H9 (cell line): Measurements from ENCODE around the gene TNFRSF1B. TPM values are rescaled to one million over a fixed set of nuclear protein-coding genes. Genes with fewer than 3 reads are reported as not detected.

Experiments used
- DNase-seq: peaks from one replicate; pipeline ENCODE4 v3.0.0-alpha.2; 2017
- H2AFZ ChIP-seq: one replicate; pipeline ENCODE4 v1.6.1; 2013; ENCODE audit warnings: mild to moderate bottlenecking, low read length, control low read depth, moderate library complexity
- H2AK5ac ChIP-seq: 2 replicates; pipeline ENCODE4 v1.6.1; 2013; ENCODE audit warnings: low read length, control low read depth, mixed read lengths; ENCODE audit not compliant: insufficient read length
- H2BK120ac ChIP-seq: one replicate; pipeline ENCODE4 v1.6.1; 2013; ENCODE audit warnings: low read depth, mild to moderate bottlenecking, low read length, control low read depth, inconsistent platforms; ENCODE audit not compliant: poor library complexity, severe bottlenecking
- H2BK12ac ChIP-seq: 2 replicates; pipeline ENCODE4 v1.6.1; 2013; ENCODE audit warnings: low read length, control low read depth, mixed read lengths, low read depth; ENCODE audit not compliant: insufficient read length
- H2BK15ac ChIP-seq: 2 replicates; pipeline ENCODE4 v1.6.1; 2013; ENCODE audit warnings: low read depth, low read length, control low read depth
- H2BK20ac ChIP-seq: one replicate; pipeline ENCODE4 v1.6.1; 2013; ENCODE audit warnings: low read depth, mild to moderate bottlenecking, low read length, control low read depth, inconsistent platforms; ENCODE audit not compliant: poor library complexity, severe bottlenecking
- H2BK5ac ChIP-seq: 2 replicates; pipeline ENCODE4 v1.6.1; 2013; ENCODE audit warnings: low read length, control low read depth, mixed read lengths; ENCODE audit not compliant: insufficient read length
- H3K14ac ChIP-seq: 2 replicates; pipeline ENCODE4 v1.6.1; 2013; ENCODE audit warnings: low read length, control low read depth; ENCODE audit not compliant: insufficient read depth
- H3K18ac ChIP-seq: 2 replicates; pipeline ENCODE4 v1.6.1; 2013; ENCODE audit warnings: low read depth, mild to moderate bottlenecking, mixed read lengths, low read length, control low read depth; ENCODE audit not compliant: insufficient read length
- H3K23ac ChIP-seq: 2 replicates; pipeline ENCODE4 v1.6.1; 2013; ENCODE audit warnings: low read length, control low read depth, mixed read lengths, low read depth; ENCODE audit not compliant: insufficient read length
- H3K23me2 ChIP-seq: 2 replicates; pipeline ENCODE4 v1.6.1; 2013; ENCODE audit warnings: low read depth, mild to moderate bottlenecking, mixed read lengths, low read length, control low read depth; ENCODE audit not compliant: insufficient read length, poor library complexity, severe bottlenecking
- H3K27ac ChIP-seq: 2 replicates; pipeline ENCODE4 v1.5.1; 2013; ENCODE audit warnings: low read length, control low read depth, mixed read lengths, low read depth; ENCODE audit not compliant: insufficient read length
- H3K27me3 ChIP-seq: 2 replicates; pipeline ENCODE4 v1.6.1; 2013; ENCODE audit warnings: low read length, control low read depth, inconsistent platforms; ENCODE audit not compliant: insufficient read depth
- H3K4ac ChIP-seq: 2 replicates; pipeline ENCODE4 v1.6.1; 2013; ENCODE audit warnings: low read depth, mild to moderate bottlenecking, control low read depth, inconsistent platforms, low read length, moderate library complexity
- H3K4me1 ChIP-seq: 2 replicates; pipeline ENCODE4 v1.6.1; 2013; ENCODE audit warnings: low read length, control low read depth, inconsistent platforms; ENCODE audit not compliant: insufficient read depth
- H3K4me2 ChIP-seq: 2 replicates; pipeline ENCODE4 v1.6.1; 2013; ENCODE audit warnings: low read length, control low read depth, mixed read lengths; ENCODE audit not compliant: insufficient read length, insufficient read depth
- H3K56ac ChIP-seq: 2 replicates; pipeline ENCODE4 v1.6.1; 2013; ENCODE audit warnings: low read depth, mild to moderate bottlenecking, mixed read lengths, low read length, control low read depth; ENCODE audit not compliant: insufficient read length
- H3K79me1 ChIP-seq: 2 replicates; pipeline ENCODE4 v1.6.1; 2013; ENCODE audit warnings: low read depth, mild to moderate bottlenecking, moderate library complexity, low read length, control low read depth, inconsistent platforms; ENCODE audit not compliant: insufficient read depth, poor library complexity, severe bottlenecking
- H3K79me2 ChIP-seq: 2 replicates; pipeline ENCODE4 v1.6.1; 2013; ENCODE audit warnings: low read length, control low read depth, inconsistent platforms; ENCODE audit not compliant: insufficient read depth
- H3K9ac ChIP-seq: 2 replicates; pipeline ENCODE4 v1.6.1; 2013; ENCODE audit warnings: low read length, control low read depth, mixed read lengths; ENCODE audit not compliant: insufficient read length; ENCODE audit errors: extremely low read depth
- H3K9me3 ChIP-seq: one replicate; pipeline ENCODE4 v1.6.1; 2013; ENCODE audit warnings: low read depth, low read length, inconsistent platforms; ENCODE audit not compliant: control insufficient read depth
- H3T11ph ChIP-seq: one replicate; pipeline ENCODE4 v1.6.1; 2013; ENCODE audit warnings: mild to moderate bottlenecking, low read length, control low read depth, inconsistent platforms
- H4K20me1 ChIP-seq: one replicate; pipeline ENCODE4 v1.6.1; 2013; ENCODE audit not compliant: control insufficient read depth, insufficient read length, insufficient read depth
- H4K5ac ChIP-seq: 2 replicates; pipeline ENCODE4 v1.6.1; 2013; ENCODE audit warnings: low read depth, mild to moderate bottlenecking, mixed read lengths, low read length, control low read depth; ENCODE audit not compliant: insufficient read length
- H4K8ac ChIP-seq: replicated peaks from 2 replicates; pipeline ENCODE4 v1.6.1; 2013; ENCODE audit warnings: low read length, control low read depth, mixed read lengths, low read depth; ENCODE audit not compliant: insufficient read length
- H4K91ac ChIP-seq: 2 replicates; pipeline ENCODE4 v1.6.1; 2013; ENCODE audit warnings: low read depth, mild to moderate bottlenecking, moderate library complexity, mixed read lengths, low read length, control low read depth; ENCODE audit not compliant: insufficient read length
- H3K27ac Mint-ChIP-seq, 3 experiments: 2 replicates in 2 of 3; 3 replicates in 1 of 3; pipeline ENCODE4 v1.8.0; 2020 to 2021; ENCODE audit warnings: mixed read lengths in 3 of 3, mild to moderate bottlenecking in 1 of 3, moderate library complexity in 1 of 3
- H3K27me3 Mint-ChIP-seq: 2 replicates; pipeline ENCODE4 v1.8.0; 2021; ENCODE audit warnings: low read depth, mild to moderate bottlenecking, moderate library complexity, mixed read lengths
- H3K36me3 Mint-ChIP-seq, 3 experiments: 2 replicates in 2 of 3; 3 replicates in 1 of 3; pipeline ENCODE4 v1.8.0; 2020 to 2021; ENCODE audit warnings: low read depth in 3 of 3, mixed read lengths in 3 of 3; ENCODE audit not compliant: insufficient read depth in 1 of 3
- H3K4me1 Mint-ChIP-seq, 2 experiments: 2 replicates each; pipeline ENCODE4 v1.8.0; 2020; ENCODE audit warnings: mixed read lengths in 2 of 2
- H3K4me3 Mint-ChIP-seq, 2 experiments: 2 replicates in 1 of 2; 3 replicates in 1 of 2; pipeline ENCODE4 v1.8.0; 2020 to 2021; ENCODE audit warnings: mild to moderate bottlenecking in 2 of 2, mixed read lengths in 2 of 2, moderate library complexity in 1 of 2
- H3K9me3 Mint-ChIP-seq, 2 experiments: 2 replicates in 1 of 2; 3 replicates in 1 of 2; pipeline ENCODE4 v1.8.0; 2020; ENCODE audit warnings: mild to moderate bottlenecking in 2 of 2, mixed read lengths in 2 of 2, moderate library complexity in 1 of 2
- WGBS: extraction: QIAGEN DNeasy Blood & Tissue Kit; methylation state at CpG from one replicate; pipeline ENCODE4 v1.1.7; 2013; ENCODE audit warnings: missing lambda C conversion rate, low lambda C conversion rate, mixed read lengths; ENCODE audit not compliant: insufficient read length; ENCODE audit errors: extremely low coverage; 5-methylcytosine and 5-hydroxymethylcytosine counted together
- total RNA-seq: library from RNA; stranded (reverse); gene quantifications from 2 replicates; pipeline ENCODE4 v1.2.1, GENCODE V29; 2021
- TF ChIP-seq, protein P1 (sequence below): fragments of 200-600 bp; sonication (generic); conservative IDR thresholded peaks from 3 replicates; pipeline ENCODE4 v1.8.0; 2021; ENCODE audit warnings: antibody characterized with exemption, mild to moderate bottlenecking

The TNFRSF1B gene
- total RNA-seq, 1 experiment from 2014 or later = 0.57 TPM

- Mint-ChIP-seq H3K36me3 (no peaks in the 10 kb centered on the region; a peak in 1 of 7 replicates), H3K27me3 (peaks cover 3% of the 10 kb centered on the region)
- H2AFZ ChIP-seq = no peak overlapping the region
These were observed 28.6 kb downstream of the TNFRSF1B start for GRCh38 chr1:12195416-12195815.

More at GRCh38 chr1:12195416-12195815, 28.6 kb downstream of the TNFRSF1B start:
- Histone ChIP-seq H3K4me1 (no peaks in the 10 kb centered on the region), H4K8ac (no peak overlapping the region), H3K23me2 (peaks cover 3% of the 10 kb centered on the region), H3K18ac (no peak overlapping the region), H3K4me2 (no peak overlapping the region), H3K9ac (no peak overlapping the region), H2BK20ac (no peak overlapping the region), H3K14ac (no peak overlapping the region), H4K91ac (no peak overlapping the region), H3K4ac (no peak overlapping the region), H3K9me3 (no peaks in the 10 kb centered on the region), H3K23ac (no peak overlapping the region), H2BK5ac (no peak overlapping the region), H3K56ac (no peak overlapping the region), H3K27me3 (no peaks in the 10 kb centered on the region), H2BK15ac (no peak overlapping the region), H2BK12ac (no peak overlapping the region), H3K79me2 (no peaks in the 10 kb centered on the region), H3K79me1 (no peaks in the 10 kb centered on the region), H2AK5ac (no peak overlapping the region), H4K5ac (no peak overlapping the region), H3T11ph (no peak overlapping the region), H2BK120ac (no peak overlapping the region), H4K20me1 (no peaks in the 10 kb centered on the region), H3K27ac (no peak overlapping the region)
- Mint-ChIP-seq H3K27ac (no peak overlapping the region), H3K4me3 (no peak overlapping the region; a peak in 1 of 5 replicates), H3K9me3 (no peaks in the 10 kb centered on the region), H3K4me1 (peaks cover 5 to 22% of the 10 kb centered on the region in 2 experiments)
- TF ChIP-seq, protein P1, sequence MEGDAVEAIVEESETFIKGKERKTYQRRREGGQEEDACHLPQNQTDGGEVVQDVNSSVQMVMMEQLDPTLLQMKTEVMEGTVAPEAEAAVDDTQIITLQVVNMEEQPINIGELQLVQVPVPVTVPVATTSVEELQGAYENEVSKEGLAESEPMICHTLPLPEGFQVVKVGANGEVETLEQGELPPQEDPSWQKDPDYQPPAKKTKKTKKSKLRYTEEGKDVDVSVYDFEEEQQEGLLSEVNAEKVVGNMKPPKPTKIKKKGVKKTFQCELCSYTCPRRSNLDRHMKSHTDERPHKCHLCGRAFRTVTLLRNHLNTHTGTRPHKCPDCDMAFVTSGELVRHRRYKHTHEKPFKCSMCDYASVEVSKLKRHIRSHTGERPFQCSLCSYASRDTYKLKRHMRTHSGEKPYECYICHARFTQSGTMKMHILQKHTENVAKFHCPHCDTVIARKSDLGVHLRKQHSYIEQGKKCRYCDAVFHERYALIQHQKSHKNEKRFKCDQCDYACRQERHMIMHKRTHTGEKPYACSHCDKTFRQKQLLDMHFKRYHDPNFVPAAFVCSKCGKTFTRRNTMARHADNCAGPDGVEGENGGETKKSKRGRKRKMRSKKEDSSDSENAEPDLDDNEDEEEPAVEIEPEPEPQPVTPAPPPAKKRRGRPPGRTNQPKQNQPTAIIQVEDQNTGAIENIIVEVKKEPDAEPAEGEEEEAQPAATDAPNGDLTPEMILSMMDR = no peak
- no peak for DNase-seq
- WGBS = no CpG with 5 or more reads among the region's 3 CpGs
